ENCODE data around the gene MTHFD2L. TPM values are rescaled to one million over a fixed set of nuclear protein-coding genes. Genes with fewer than 3 reads are reported as not detected.

MTHFD2L gene
- total and polyA plus RNA-seq, 2 of the 8 experiments (the other 6 are each of a cell fraction or from before 2014, with no cell fraction given): 5.4 to 15.0 TPM

DNA sequence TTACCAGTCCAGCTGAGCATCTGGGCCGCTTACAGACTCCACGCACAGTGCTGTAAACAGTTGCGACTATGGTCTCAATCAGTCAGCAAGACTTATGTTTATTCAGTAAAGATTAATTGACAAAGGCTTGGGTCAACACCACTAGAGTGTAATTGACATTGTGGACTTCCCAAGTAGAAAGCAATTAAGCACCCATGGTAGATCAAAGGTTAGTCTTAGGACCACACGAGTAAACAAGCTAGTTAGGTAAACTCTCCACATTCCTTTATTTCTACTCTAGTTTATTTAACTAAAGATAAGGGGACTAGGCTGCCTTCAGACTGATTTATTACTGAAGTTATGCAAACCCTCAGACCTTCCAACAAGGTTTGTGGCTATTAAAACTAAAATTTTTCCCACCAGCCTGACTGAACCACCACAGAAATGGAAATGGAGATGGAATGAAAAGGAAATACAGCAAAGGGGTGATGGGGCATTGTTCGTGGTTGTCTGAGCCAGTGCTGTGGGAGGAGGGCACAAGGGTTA lies 44.2 kb downstream of the MTHFD2L start (continued):
- TF ChIP-seq, protein P1, sequence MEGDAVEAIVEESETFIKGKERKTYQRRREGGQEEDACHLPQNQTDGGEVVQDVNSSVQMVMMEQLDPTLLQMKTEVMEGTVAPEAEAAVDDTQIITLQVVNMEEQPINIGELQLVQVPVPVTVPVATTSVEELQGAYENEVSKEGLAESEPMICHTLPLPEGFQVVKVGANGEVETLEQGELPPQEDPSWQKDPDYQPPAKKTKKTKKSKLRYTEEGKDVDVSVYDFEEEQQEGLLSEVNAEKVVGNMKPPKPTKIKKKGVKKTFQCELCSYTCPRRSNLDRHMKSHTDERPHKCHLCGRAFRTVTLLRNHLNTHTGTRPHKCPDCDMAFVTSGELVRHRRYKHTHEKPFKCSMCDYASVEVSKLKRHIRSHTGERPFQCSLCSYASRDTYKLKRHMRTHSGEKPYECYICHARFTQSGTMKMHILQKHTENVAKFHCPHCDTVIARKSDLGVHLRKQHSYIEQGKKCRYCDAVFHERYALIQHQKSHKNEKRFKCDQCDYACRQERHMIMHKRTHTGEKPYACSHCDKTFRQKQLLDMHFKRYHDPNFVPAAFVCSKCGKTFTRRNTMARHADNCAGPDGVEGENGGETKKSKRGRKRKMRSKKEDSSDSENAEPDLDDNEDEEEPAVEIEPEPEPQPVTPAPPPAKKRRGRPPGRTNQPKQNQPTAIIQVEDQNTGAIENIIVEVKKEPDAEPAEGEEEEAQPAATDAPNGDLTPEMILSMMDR (IDR thresholded peaks at IDR 0.05; ENCODE audit: control extremely low read depth in 1 of 3, insufficient read depth in 1 of 3, low read depth in 1 of 3, low read length in 3 of 3): no peak
- TF ChIP-seq CBX5 (IDR thresholded peaks at IDR 0.05; ENCODE audit: low read depth, low read length): no peak

Measured in H1 (cell line).